ENCODE data around the gene CYYR1. TPM values are rescaled to one million over a fixed set of nuclear protein-coding genes. Genes with fewer than 3 reads are reported as not detected.

The CYYR1 gene
- polyA plus RNA-seq, 1 donor (not counting 4 experiments of a cell fraction or from before 2014, with no cell fraction given): 1.5 TPM

- H3K4me2 ChIP-seq (ENCODE audit: control insufficient read depth, extremely low read depth, insufficient read depth, low read depth, low read length): peak overlapping the region; percentile 73
- no peaks in the 10 kb centered on the region for H3K9me3 ChIP-seq (ENCODE audit: control insufficient read depth, low read depth, low read length)
- H3K27ac ChIP-seq (ENCODE audit: control insufficient read depth, insufficient read depth, low read length): peak overlapping the region; percentile 64
- peak overlapping the region; percentile 74 for H2AFZ ChIP-seq (ENCODE audit: control insufficient read depth, low read length)
- H3K27me3 ChIP-seq (ENCODE audit: control insufficient read depth, extremely low read depth, insufficient read depth, low read length): no peaks in the 10 kb centered on the region
- no peaks in the 10 kb centered on the region for H3K9me1 ChIP-seq (ENCODE audit: control insufficient read depth, extremely low read depth, insufficient read depth, low read length)
- no peaks in the 10 kb centered on the region for H3K36me3 ChIP-seq (ENCODE audit: control insufficient read depth in 2 of 2, extremely low read depth in 1 of 2, insufficient read depth in 2 of 2, low read length in 2 of 2)
- dilution Hi-C loops (cut with MboI; ENCODE audit: extremely low pct_ligation_motif_present, low sequenced_read_pairs): no loop called here
- no peak for DNase-seq (ENCODE audit: low read depth, low spot score)
- H4K20me1 ChIP-seq (ENCODE audit: control insufficient read depth, extremely low read depth, insufficient read depth, low read length): no peaks in the 10 kb centered on the region
- peak; percentile 68 for FAIRE-seq
- H3K79me2 ChIP-seq (ENCODE audit: control insufficient read depth, insufficient read depth, low read length): no peaks in the 10 kb centered on the region
- H3K4me1 ChIP-seq (ENCODE audit: control insufficient read depth, extremely low read depth, insufficient read depth, low read length): peaks cover 21% of the 10 kb centered on the region
- peak overlapping the region in 1 of 3 experiments; percentile 4 for H3K4me3 ChIP-seq (ENCODE audit: control insufficient read depth in 2 of 3, extremely low read depth in 1 of 3, insufficient read depth in 2 of 3, low read depth in 1 of 3, low read length in 3 of 3)
- no peak for TF ChIP-seq EZH2 (IDR thresholded peaks at IDR 0.05; ENCODE audit: low read length)
- TF ChIP-seq, protein P1, sequence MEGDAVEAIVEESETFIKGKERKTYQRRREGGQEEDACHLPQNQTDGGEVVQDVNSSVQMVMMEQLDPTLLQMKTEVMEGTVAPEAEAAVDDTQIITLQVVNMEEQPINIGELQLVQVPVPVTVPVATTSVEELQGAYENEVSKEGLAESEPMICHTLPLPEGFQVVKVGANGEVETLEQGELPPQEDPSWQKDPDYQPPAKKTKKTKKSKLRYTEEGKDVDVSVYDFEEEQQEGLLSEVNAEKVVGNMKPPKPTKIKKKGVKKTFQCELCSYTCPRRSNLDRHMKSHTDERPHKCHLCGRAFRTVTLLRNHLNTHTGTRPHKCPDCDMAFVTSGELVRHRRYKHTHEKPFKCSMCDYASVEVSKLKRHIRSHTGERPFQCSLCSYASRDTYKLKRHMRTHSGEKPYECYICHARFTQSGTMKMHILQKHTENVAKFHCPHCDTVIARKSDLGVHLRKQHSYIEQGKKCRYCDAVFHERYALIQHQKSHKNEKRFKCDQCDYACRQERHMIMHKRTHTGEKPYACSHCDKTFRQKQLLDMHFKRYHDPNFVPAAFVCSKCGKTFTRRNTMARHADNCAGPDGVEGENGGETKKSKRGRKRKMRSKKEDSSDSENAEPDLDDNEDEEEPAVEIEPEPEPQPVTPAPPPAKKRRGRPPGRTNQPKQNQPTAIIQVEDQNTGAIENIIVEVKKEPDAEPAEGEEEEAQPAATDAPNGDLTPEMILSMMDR (optimal IDR thresholded peaks at IDR 0.05 in 1 of 3, IDR thresholded peaks at IDR 0.05 in 1 of 3, conservative IDR thresholded peaks at IDR 0.05 in 1 of 3; ENCODE audit: extremely low read depth in 1 of 3, insufficient read depth in 2 of 3, low read length in 3 of 3): no peak
- H3K9ac ChIP-seq (ENCODE audit: control insufficient read depth, extremely low read depth, insufficient read depth, low read length): peak overlapping the region; percentile 58
These were observed 124.3 kb downstream of the CYYR1 start for GRCh38 chr21:26448751-26449150.

DNA sequence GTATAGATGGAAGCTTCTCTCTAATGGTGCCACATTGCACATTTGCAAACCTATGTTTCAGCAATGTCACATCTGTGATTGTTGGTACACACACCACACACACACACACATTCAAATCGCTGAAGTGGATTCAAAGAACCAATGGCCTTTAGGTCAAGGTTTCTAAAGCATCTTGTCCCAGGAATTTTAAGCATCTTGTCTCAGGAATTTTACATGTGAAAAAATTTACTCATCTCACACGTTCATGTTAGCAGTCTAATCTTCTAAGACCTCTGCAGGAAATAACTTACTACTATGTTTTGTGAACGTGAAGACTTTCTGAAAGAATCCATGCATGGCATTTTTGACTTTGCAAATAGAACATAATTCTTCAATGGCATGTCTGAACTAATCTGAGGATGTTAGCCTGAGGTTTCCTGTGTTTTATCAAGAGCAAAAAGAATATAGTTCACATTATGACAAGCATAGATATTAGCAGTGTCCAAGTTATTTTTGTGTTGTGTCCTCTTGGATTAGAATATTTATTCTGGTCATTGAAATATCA, 125.1 kb downstream of the CYYR1 start:
- peaks cover 21% of the 10 kb centered on the region for H3K4me1 ChIP-seq (ENCODE audit: control insufficient read depth, extremely low read depth, insufficient read depth, low read length)
- DNase-seq (ENCODE audit: low read depth, low spot score) (no peak), FAIRE-seq (peak; percentile 77)
- peak overlapping the region; percentile 74 for H2AFZ ChIP-seq (ENCODE audit: control insufficient read depth, low read length)
- H3K9me3 ChIP-seq (ENCODE audit: control insufficient read depth, low read depth, low read length): no peaks in the 10 kb centered on the region
- peak overlapping the region; percentile 64 for H3K27ac ChIP-seq (ENCODE audit: control insufficient read depth, insufficient read depth, low read length)
- no peaks in the 10 kb centered on the region for H3K9me1 ChIP-seq (ENCODE audit: control insufficient read depth, extremely low read depth, insufficient read depth, low read length)
- H3K79me2 ChIP-seq (ENCODE audit: control insufficient read depth, insufficient read depth, low read length): no peaks in the 10 kb centered on the region
- TF ChIP-seq EZH2 (IDR thresholded peaks at IDR 0.05; ENCODE audit: low read length): no peak
- TF ChIP-seq, protein P1 (optimal IDR thresholded peaks at IDR 0.05 in 1 of 3, IDR thresholded peaks at IDR 0.05 in 1 of 3, conservative IDR thresholded peaks at IDR 0.05 in 1 of 3; ENCODE audit: extremely low read depth in 1 of 3, insufficient read depth in 2 of 3, low read length in 3 of 3): no peak
- H3K36me3 ChIP-seq (ENCODE audit: control insufficient read depth in 2 of 2, extremely low read depth in 1 of 2, insufficient read depth in 2 of 2, low read length in 2 of 2): no peaks in the 10 kb centered on the region
- peak overlapping the region; percentile 73 for H3K4me2 ChIP-seq (ENCODE audit: control insufficient read depth, extremely low read depth, insufficient read depth, low read depth, low read length)
- no peak overlapping the region for H3K9ac ChIP-seq (ENCODE audit: control insufficient read depth, extremely low read depth, insufficient read depth, low read length)
- H4K20me1 ChIP-seq (ENCODE audit: control insufficient read depth, extremely low read depth, insufficient read depth, low read length): no peaks in the 10 kb centered on the region
- dilution Hi-C loops (cut with MboI; ENCODE audit: extremely low pct_ligation_motif_present, low sequenced_read_pairs): no loop called here
- no peaks in the 10 kb centered on the region for H3K27me3 ChIP-seq (ENCODE audit: control insufficient read depth, extremely low read depth, insufficient read depth, low read length)
- peak overlapping the region in 1 of 3 experiments; percentile 12 for H3K4me3 ChIP-seq (ENCODE audit: control insufficient read depth in 2 of 3, extremely low read depth in 1 of 3, insufficient read depth in 2 of 3, low read depth in 1 of 3, low read length in 3 of 3)

Data from keratinocyte (primary cell).